Activated CD8-positive, alpha-beta T cell treated with anti-CD3 and anti-CD28 coated beads for 36 hours (primary cell): ENCODE results near the gene UIMC1. TPM values are rescaled to one million over a fixed set of nuclear protein-coding genes. Genes with fewer than 3 reads are reported as not detected.
A peak's percentile ranks its signal among the peaks of the same experiment; 100 is the strongest.
"Not testable (repeated sequence)": the region's sequence is repeated elsewhere in the genome, so short reads cannot be mapped to it uniquely, and the experiment has no call there.

Experiments
- ATAC-seq: fragments of 200-7000 bp; cut with Tn5 transposase; one replicate; pipeline ENCODE4 v1.10.0; 2021; ENCODE audit warnings: mild to moderate bottlenecking, moderate library complexity
- CTCF ChIA-PET: fragments of 350-600 bp; sonication (Branson Sonifier 250); formaldehyde crosslinking; loops from one replicate; lab custom pipeline; 2021; ENCODE audit warnings: antibody characterized with exemption; lab: Charles Lee
- POLR2A ChIA-PET: fragments of 350-600 bp; sonication (Branson Sonifier 250); formaldehyde crosslinking; loops from one replicate; lab custom pipeline; 2021; ENCODE audit warnings: antibody characterized with exemption; lab: Charles Lee
- DNase-seq: peaks from one replicate; pipeline ENCODE4 v3.0.0-alpha.2; 2020
- H3K27ac Mint-ChIP-seq: one replicate; pipeline ENCODE4 v1.8.0; 2021; ENCODE audit warnings: mild to moderate bottlenecking, mixed read lengths
- H3K27me3 Mint-ChIP-seq: one replicate; pipeline ENCODE4 v1.8.0; 2021; ENCODE audit warnings: mixed read lengths
- H3K36me3 Mint-ChIP-seq: one replicate; pipeline ENCODE4 v1.8.0; 2021; ENCODE audit warnings: low read depth, mixed read lengths
- H3K4me1 Mint-ChIP-seq: one replicate; pipeline ENCODE4 v1.8.0; 2021; ENCODE audit warnings: low read depth, mixed read lengths
- H3K4me3 Mint-ChIP-seq: one replicate; pipeline ENCODE4 v1.8.0; 2021; ENCODE audit warnings: mild to moderate bottlenecking, moderate library complexity, mixed read lengths
- H3K9me3 Mint-ChIP-seq: one replicate; pipeline ENCODE4 v1.8.0; 2021; ENCODE audit warnings: mixed read lengths
- intact Hi-C: fragments of 100-400 bp; cut with micrococcal nuclease; formaldehyde crosslinking; loops from one replicate; pipeline ENCODE4 v1.10.0; 2022
- total RNA-seq, 2 experiments: library from RNA; stranded (reverse); gene quantifications; one replicate each; pipeline ENCODE4 v1.2.3, GENCODE V29; 2021
- TF ChIP-seq, protein P1 (sequence below): fragments of 200-600 bp; IDR thresholded peaks from one replicate; pipeline ENCODE4 v1.8.0; 2022; ENCODE audit warnings: antibody characterized with exemption, mild to moderate bottlenecking

The UIMC1 gene
- total RNA-seq, 2 experiments from 2014 or later, result 54.1 to 57.0 TPM

GRCh38 chr5:176986280-176986679, 20.3 kb downstream of the UIMC1 start:
- Mint-ChIP-seq H3K27me3 (no peaks in the 10 kb centered on the region), H3K36me3 (peaks cover 16% of the 10 kb centered on the region), H3K9me3 (no peaks in the 10 kb centered on the region), H3K4me1 (peaks cover 21% of the 10 kb centered on the region), H3K4me3 (no peak overlapping the region), H3K27ac (peak overlapping the region; percentile 49)
- ChIA-PET POLR2A (interaction anchor here (0.7 kb wide), 1 partner anchor 146 kb away, joined by 3 read pairs; no protein-coding TSS in a partner anchor), CTCF (interaction anchor here (1.0 to 1.5 kb wide), 2 partner anchors 19 to 87 kb away, joined by 3 to 4 read pairs; no protein-coding TSS in a partner anchor)
- TF ChIP-seq, protein P1, sequence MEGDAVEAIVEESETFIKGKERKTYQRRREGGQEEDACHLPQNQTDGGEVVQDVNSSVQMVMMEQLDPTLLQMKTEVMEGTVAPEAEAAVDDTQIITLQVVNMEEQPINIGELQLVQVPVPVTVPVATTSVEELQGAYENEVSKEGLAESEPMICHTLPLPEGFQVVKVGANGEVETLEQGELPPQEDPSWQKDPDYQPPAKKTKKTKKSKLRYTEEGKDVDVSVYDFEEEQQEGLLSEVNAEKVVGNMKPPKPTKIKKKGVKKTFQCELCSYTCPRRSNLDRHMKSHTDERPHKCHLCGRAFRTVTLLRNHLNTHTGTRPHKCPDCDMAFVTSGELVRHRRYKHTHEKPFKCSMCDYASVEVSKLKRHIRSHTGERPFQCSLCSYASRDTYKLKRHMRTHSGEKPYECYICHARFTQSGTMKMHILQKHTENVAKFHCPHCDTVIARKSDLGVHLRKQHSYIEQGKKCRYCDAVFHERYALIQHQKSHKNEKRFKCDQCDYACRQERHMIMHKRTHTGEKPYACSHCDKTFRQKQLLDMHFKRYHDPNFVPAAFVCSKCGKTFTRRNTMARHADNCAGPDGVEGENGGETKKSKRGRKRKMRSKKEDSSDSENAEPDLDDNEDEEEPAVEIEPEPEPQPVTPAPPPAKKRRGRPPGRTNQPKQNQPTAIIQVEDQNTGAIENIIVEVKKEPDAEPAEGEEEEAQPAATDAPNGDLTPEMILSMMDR, result no peak
- ATAC-seq, result no peak
- no peak for DNase-seq
- intact Hi-C loops, result no loop called here

GRCh38 chr5:176985516-176985915, 21.1 kb downstream of the UIMC1 start:
- DNase-seq (peak; percentile 51), ATAC-seq (peak; percentile 80)
- Mint-ChIP-seq H3K9me3 (no peaks in the 10 kb centered on the region), H3K27me3 (no peaks in the 10 kb centered on the region), H3K4me3 (no peak overlapping the region), H3K4me1 (peaks cover 21% of the 10 kb centered on the region), H3K27ac (peak overlapping the region; percentile 49), H3K36me3 (peaks cover 14% of the 10 kb centered on the region)
- CTCF ChIA-PET, result interaction anchor here (1.0 to 1.5 kb wide), 2 partner anchors 20 to 88 kb away, joined by 3 to 4 read pairs; no protein-coding TSS in a partner anchor
- intact Hi-C loops, result no loop called here
- POLR2A ChIA-PET, result interaction anchor here (0.7 kb wide), 1 partner anchor 146 kb away, joined by 3 read pairs; no protein-coding TSS in a partner anchor
- TF ChIP-seq, protein P1, result no peak

- CTCF ChIA-PET, H3K9me3 Mint-ChIP-seq, DNase-seq, H3K4me3 Mint-ChIP-seq, H3K27ac Mint-ChIP-seq, H3K27me3 Mint-ChIP-seq, ATAC-seq, POLR2A ChIA-PET, intact Hi-C loops: not testable (repeated sequence)
- peaks cover 24% of the 10 kb centered on the region for H3K36me3 Mint-ChIP-seq
- peaks cover 28% of the 10 kb centered on the region for H3K4me1 Mint-ChIP-seq
These were observed 22.4 kb downstream of the UIMC1 start for GRCh38 chr5:176984176-176984575.

GRCh38 chr5:176983593-176983992, 23.0 kb downstream of the UIMC1 start:
- ATAC-seq, result not testable (repeated sequence)
- peaks cover 28% of the 10 kb centered on the region for H3K36me3 Mint-ChIP-seq

DNA sequence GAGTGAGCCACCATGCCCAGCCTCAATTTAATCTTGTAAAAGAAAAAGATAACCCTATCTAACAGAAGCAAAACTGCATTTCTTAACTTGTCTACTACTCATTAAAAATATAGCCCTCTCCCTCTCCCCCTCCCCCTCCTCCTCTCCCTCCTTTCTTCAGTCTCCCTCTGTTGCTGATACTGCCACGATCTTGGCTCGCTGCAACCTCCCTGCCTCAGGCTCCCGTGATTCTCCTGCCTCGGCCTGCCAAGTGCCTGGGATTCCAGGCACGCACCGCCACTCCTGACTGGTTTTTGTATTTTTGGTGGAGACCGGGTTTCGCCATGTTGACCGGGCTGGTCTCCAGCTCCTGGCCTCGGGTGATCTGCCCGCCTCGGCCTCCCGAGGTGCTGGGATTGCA, 23.5 kb downstream of the UIMC1 start:
- intact Hi-C loops, H3K27ac Mint-ChIP-seq: not testable (repeated sequence)

More at GRCh38 chr5:176983593-176983992, 23.0 kb downstream of the UIMC1 start:
- H3K4me3 Mint-ChIP-seq, CTCF ChIA-PET, DNase-seq, H3K27me3 Mint-ChIP-seq, H3K27ac Mint-ChIP-seq, intact Hi-C loops, H3K9me3 Mint-ChIP-seq, POLR2A ChIA-PET: not testable (repeated sequence)
- H3K4me1 Mint-ChIP-seq, result peaks cover 27% of the 10 kb centered on the region

DNA sequence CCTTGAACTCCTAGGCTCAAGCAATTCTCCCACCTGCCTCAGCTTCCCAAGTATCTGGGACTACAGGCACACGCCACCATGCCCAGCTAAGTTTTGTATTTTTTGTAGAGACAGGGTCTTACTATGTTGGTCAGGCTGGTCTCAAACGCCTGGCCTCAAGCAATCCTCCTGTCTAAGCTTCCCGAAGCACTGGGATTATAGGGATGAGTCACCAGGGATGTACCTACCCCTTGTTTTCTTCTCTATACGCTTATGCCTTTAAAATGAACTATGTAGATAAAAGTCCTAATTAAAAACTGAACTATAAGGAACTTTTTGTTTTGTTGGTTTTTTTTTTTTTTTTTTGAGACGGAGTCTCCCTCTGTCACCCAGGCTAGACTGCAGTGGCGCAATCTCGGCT, 25.8 kb downstream of the UIMC1 start:
- no peaks in the 10 kb centered on the region for H3K9me3 Mint-ChIP-seq
- DNase-seq, result no peak
- H3K4me1 Mint-ChIP-seq, result peaks cover 18% of the 10 kb centered on the region
- intact Hi-C loops, result no loop called here
- no peaks in the 10 kb centered on the region for H3K27me3 Mint-ChIP-seq
- peaks cover 26% of the 10 kb centered on the region for H3K36me3 Mint-ChIP-seq
- no peak overlapping the region for H3K27ac Mint-ChIP-seq
- ChIA-PET CTCF (interaction anchor here (0.6 to 2.9 kb wide), 2 partner anchors 25 to 490 kb away, joined by 3 to 9 read pairs; no protein-coding TSS in a partner anchor), POLR2A (interaction anchor here (1.2 kb wide), 1 partner anchor 21 kb away, joined by 6 read pairs; no protein-coding TSS in a partner anchor)
- ATAC-seq, result no peak
- H3K4me3 Mint-ChIP-seq, result no peak overlapping the region
- TF ChIP-seq, protein P1, result no peak

More for the DNA sequence above, 23.5 kb downstream of the UIMC1 start:
- CTCF ChIA-PET, H3K27me3 Mint-ChIP-seq, H3K9me3 Mint-ChIP-seq, DNase-seq, ATAC-seq, POLR2A ChIA-PET, H3K4me3 Mint-ChIP-seq: not testable (repeated sequence)
- peaks cover 25% of the 10 kb centered on the region for H3K36me3 Mint-ChIP-seq
- peaks cover 23% of the 10 kb centered on the region for H3K4me1 Mint-ChIP-seq
